GM18519 (cell line): Measurements from ENCODE around the gene RAD51B.
"Not testable (repeated sequence)": the region's sequence is repeated elsewhere in the genome, so short reads cannot be mapped to it uniquely, and the experiment has no call there.

ENCODE experiments used
- ATAC-seq: cut with Tn5 transposase; IDR thresholded peaks from one replicate; pipeline ENCODE4 v1.9.1; 2021; ENCODE audit warnings: mild to moderate bottlenecking, moderate library complexity; ENCODE audit not compliant: unreplicated experiment, low FRiP score

Gene RAD51B

DNA sequence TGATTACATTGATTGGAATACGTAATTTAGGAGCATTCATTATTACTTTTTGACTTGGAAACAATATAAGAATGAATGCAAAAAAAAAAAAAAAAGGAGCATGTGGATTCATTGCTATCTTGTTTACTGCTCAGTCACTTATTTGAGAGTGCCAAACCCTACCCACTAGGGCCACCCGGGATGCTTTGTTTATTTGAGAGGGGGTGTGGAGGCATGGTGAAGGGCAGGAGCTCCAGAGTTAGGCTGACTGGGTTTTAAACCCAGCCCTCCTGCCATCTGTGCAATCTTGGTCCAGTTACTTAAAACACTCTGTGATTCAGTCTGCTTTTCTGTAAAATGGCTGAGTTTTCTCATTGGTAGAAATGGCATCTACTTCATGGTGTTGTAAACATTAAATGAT lies 195.2 kb downstream of the RAD51B start:
- ATAC-seq = no peak

DNA sequence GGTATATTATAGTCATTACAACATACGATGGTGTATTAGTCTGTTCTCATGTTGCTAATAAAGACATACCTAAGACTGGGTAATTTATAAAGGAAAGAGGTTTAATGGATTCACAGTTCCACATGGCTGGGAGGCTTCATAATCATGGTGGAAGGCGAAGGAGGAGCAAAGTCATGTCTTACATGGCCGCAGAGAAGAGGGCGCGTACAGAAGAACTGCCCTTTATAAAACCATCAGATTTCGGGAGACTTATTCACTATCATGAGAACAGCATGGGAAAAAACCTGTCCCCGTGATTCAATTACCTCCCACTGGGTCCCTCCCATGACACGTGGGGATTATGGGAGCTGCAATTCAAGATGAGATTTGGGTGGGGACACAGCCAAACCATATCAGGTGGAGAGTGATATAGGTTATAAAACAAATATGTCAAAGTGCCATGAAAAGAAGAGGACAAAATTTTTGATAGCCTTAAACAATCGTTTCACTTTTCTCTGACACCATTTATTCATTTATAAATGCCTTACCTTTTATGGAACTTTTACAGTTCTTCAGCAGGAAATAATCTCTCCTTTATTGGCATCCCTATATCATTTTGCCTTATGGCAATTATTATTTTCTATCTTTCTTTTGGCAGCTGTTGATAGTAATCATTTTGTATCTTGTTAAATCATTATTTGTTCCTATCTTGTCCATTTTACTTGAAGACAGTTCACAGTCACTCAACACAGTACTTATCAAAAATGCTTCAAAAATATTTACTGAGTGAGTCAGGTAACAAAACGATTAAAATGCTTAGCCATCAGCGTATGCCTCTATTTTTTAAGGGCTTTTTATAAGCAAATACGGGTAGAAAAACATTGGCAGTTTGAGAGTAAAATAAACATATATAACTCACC lies 196.0 kb downstream of the RAD51B start:
- ATAC-seq = no peak

DNA sequence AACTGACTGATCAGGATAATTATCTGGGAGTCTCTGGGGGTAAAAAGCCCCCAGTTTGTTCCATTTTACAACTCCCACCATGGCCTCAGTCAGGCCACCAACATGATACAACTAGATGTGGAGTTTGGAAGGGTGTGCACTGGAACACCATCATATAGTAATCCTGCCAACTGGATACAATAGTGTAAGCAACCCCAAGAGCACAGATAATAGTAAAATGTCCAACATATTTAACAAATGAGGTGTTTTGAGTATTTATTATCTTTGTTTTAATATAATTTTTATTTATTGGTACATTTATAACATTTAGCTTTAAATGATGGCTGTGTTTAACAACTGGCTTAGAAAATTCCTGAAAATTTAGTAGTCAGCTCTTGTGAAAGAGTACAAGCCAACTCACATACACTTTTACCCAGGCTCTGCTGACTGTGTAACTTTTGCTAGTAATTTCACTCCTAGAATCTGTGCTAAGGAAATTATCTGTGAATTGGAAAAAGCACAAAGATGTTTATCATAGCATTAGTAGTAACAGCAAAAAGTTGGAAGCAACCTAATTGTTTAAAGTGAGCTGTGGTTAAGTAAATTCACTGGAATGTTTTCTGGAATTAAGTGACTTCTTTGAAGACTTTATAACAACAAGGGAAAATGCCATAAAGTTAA lies 196.8 kb downstream of the RAD51B start:
- ATAC-seq = no peak

DNA sequence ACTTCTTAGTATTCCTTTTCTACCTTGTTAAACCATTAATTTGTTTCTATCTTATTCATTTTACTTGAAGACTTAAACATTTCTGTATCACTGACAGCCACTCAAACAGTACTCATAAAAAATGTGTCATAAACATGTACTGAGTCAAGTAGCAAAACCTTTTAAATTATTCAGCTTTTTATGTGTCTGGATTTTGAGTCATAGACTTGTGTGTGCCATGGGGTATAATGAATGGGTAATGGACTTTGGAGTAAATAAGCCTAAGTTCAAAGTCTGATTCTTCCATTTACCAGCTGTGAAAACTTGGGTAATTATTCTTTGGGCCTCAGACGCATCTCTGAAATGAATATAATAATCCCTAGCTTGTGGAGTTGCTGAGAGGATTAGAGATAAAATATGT lies 199.0 kb downstream of the RAD51B start:
- ATAC-seq = no peak

DNA sequence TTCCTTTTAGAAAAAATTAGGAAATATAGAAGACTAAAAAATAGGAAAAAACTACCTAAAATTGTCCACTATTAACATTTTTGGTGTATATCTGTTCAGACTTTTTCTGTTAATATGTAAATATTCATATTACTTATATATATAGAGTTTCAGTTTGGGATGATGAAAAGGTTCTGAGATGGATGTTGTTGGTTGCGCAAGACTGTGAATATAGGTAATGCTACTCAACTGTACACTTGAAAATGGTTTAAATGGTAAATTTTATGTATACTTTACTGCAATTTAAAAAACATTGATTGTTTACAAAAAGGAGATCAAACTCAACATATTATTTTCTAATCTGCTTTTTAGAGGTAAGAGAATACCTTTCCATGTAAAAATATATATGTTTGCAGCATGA lies 200.9 kb downstream of the RAD51B start:
- no peak for ATAC-seq

DNA sequence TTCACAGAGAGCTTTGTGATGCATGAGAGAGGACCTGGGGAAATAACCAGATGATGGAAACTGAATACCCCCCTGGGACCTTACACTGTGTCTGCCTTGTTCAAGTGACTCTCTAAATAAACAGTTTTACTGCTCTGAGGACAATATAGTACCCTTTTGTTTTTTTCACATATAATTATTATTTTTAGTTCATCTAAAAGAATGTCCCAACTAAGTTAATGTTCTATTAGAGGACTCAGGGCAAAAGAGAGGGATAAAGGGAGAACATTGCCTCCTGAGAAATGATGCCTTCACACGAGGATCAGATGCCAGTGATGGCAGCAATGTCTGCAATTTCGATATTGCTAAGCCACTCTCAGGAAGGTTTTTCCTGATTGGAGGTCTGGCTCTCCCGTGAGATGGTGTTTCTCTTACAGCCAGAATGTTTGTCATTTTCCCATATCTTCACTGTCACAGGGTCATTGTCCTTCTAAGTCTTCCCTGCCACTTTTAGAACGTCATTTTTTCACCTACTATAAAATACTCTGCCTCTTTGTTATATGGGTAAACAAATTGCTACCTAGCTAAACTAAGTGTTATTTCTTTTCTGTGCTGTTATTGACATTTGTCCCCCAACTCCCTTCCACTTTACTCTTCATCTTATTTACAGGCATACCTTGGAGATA lies 201.6 kb downstream of the RAD51B start:
- ATAC-seq = no peak

DNA sequence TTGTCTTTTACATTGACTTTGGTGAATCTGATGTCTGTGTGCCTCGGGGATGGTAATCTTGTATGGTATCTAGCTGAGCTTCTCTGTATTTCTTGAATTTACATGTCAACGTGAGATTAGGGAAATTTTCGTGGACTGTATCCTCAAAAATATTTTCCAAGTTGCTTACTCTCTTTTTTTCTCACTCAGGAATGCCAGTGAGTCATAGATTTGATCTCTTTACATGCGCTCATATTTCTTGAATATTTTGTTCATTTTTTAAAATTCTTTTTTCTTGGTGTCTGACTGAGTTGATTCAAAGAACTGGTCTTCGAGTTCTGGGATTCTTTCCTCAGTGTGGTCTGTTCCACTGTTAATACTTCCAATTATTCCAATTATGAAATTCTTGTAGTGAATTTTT lies 207.7 kb downstream of the RAD51B start:
- no peak for ATAC-seq

DNA sequence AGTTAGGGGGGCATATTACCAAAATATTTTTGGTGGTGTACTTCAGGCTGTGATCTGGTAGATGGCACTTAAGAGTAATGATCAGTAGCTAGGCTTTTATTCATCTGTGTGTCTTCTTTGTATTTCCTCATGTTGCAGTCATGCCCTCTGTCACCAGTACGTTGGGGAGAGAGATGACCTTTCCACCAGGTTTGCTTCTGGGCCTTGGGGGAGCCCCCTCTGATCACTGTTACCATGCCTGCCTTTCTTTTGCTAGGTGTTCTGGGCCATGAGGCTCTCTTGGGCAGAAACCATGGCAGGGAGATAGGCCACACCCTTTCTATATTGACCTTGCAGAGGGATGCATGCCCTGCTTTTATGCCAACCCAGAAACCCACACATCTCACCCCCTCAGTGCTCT lies 208.5 kb downstream of the RAD51B start:
- no peak for ATAC-seq

DNA sequence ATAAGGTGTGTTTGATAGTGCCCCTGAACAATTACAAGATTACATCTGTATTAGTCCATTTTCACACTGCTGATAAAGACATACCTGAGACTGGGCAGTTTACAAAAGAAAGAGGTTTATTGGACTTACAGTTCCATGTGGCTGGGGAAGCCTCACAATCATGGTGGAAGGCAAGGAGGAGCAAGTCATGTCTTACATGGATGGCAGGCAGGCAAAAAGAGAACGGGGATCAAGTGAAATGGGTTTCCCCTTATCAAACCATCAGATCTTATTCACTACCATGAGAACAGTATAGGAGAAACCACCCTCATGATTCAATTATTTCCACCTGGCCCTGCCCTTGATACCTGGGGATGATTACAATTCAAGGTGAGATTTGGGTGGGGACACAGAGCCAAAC lies 211.4 kb downstream of the RAD51B start:
- ATAC-seq = not testable (repeated sequence)

DNA sequence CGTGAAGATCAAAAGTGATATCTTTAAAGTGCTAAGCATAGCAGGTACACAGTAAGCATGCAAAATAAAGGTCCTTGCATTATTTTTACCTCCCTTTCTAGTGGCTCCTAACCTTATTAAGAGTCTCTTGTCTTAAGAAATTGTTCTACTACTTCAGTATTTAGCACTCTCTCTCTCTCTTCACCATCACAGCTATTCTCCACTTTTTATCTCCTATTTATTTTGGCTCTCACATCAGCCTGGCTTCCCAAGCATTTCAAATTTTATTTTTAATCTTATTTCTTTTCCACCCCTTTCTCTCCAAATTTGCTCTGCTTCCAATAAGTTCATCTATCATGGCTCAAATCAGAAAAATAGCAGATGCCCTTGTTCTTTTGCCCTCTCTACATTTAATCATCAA lies 212.6 kb downstream of the RAD51B start:
- ATAC-seq = no peak

DNA sequence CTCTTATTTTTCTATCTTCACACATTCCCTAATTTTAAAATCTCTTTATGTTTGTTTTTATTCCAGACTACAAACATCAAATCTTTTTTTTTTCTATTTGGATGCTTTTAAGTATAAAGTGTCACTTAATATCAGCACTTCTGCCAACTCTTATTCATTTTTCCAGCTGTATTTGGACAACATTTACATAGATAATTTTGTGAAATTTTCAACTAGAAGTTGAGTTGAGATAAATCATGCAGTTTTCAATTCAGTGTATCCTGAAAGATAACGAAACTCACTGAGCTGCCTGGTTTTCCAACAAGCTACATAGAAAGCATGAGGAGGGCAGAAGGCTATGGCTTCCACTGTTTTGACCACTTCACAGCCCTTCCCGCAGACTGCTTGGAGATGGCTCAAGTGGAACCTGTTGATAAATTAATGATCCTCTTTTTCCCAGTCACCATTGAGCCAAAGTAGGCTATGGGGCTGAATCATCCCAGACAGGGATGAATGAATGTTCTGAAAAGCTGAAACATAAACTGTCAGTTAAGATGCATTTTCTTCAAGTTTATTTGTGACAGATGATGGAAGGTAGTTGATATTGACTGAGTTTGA lies 213.9 kb downstream of the RAD51B start:
- no peak for ATAC-seq

DNA sequence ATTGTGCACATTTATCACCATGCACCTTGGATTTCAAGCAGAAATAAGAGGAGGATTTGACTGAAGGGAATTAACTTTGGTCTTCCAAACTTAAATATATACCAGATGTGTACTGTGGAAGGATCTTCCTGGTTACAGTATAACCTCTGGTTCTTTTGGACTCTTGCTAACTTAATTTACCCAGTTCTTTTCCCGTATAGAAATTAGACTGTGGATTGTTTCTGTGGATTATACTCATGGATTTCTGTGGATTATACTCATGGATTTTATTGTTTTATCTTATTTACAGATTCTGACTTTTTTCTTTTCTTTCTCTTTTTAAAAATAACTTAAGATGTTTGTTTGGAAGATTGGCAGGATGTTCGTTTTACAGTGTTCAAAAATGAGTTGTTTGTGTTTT lies 215.3 kb downstream of the RAD51B start:
- ATAC-seq = no peak

DNA sequence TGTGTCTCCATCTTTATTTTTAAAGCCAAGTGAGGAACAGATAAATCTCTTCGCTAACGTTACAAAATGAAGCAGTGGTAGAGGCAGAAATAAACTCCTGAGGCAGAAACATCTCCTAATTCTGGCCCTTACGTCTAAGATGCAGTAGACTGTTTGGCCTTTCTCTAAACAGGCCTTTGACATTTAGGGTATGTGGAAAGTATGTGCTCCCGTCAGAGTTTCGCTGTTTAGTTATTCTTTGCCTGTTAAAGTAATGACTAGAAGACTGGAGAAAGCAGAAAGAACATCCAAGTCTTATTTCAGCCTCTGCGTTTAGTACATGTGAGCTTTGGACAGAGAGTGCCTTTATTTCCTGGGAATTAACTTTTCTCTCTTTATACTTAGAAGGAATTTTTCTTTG lies 216.6 kb downstream of the RAD51B start:
- ATAC-seq = no peak

DNA sequence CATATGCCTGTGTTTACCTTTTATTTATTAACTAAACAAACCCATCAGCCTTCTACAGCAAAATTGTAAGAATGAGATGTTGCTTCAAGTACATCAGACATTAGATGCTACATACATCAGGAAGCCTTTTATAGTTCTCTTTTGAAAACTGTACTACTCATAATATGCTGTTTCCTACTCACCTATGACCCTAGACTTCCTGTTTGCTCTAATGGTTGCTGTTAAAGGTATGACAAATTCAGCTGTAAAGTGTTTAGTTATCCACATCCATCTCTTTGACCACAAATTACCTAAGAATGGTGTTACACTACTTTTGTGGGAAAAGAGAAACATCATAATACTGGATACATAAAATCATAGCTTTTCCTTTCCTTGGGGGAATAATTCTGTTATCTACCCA lies 220.0 kb downstream of the RAD51B start:
- ATAC-seq = no peak

DNA sequence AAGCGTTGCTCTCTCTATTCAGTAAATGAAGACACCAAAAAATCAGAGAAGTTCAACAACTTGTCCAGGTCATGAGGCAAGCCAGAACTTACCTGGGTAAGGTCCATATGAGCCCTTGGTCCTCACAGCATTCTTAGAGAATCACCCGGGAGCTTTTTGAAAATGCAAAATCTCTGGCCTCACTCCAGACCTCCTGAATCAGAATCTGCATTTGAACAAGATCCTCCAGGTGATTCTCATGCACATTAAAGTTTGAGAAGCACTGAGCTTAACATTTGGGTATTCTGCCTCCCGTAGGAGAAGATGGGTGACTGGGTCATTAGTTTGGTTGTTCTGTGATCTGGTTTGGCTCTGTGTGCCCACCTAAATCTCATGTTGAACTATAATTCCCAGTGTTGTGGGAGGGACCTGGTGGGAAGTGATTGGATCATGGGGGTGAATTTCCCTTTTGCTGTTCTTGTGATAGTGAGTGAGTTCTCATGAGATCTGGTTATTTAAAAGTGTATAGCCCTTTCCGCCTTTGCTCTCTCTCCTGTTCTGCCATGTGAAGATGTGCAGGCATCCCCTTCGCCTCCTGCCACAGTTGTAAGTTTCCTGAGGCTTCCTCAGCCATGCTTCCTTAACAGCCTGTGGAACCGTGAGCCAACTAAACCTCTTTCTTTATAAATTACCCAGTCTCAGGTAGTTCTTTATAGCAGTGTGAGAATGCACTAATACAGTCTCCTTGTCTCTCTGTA lies 221.2 kb downstream of the RAD51B start:
- ATAC-seq = no peak

DNA sequence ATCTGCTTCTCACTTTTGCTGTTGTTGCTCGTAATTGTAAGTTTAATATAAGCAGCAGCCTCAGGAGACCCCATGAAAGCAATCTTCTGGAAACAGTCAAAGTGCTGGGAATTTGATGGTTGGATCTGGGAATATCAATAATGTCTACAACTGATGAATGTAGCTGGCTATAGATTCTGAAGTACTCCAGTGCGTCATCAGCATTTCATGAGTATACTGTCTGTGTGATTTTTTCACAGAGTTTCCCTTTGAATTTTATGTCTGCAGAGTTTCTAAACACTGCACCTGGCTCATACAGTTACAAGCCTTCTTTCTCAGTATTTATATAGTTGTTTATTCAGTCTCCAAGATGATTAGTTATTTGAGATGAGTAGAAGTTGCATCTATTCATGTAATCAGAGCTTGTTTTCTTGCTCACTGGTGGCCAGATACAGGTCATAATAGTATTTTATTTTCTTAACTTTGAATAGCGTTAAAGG lies 222.3 kb downstream of the RAD51B start:
- no peak for ATAC-seq

DNA sequence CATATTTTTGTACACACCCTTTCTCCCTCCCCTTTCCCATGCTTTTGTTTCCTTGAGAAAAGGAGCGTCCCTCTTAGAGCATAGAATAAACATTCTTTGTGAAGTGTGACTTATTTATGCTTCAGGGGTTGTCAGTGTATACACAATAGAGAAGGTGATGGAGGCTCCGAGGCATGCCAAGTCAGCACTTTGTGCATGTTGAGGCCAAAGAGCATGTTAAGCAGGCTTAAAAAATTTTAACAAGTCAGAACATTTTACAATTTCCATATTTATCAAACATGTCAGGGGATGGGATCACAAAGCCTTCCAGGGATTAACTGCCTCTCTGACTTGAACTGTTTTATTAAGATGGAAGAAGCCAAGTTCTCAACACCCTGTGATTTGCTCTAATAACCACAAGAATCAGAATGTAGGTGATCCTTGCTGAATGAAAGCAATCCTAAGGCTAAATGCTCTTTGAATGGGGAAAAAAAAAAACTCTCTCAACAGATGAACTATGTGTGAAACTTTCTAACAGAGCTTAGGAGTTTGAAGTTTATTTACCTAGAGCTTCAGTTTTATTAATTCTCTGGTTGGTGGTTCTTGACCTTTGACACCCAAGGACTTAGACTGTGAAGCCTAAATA lies 223.1 kb downstream of the RAD51B start:
- no peak for ATAC-seq

DNA sequence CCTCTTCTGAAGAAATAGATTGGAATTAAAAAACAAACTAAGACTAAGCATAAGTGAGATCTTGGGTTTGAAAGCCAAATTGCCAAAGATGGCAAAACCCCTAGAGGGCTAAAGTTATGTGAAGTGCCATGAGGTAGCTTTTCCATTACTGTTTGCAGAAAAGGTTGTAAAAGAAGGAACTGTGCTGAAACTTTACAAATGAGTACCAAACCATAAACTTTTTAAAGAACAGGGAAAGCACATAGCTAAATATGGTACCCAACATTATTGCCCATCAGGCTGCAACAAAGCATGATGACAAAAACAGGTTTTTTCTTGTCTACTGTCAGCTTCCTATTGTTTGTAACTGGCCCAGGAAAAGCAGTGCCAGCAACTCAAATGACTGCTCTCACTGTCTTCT lies 224.2 kb downstream of the RAD51B start:
- ATAC-seq = no peak

DNA sequence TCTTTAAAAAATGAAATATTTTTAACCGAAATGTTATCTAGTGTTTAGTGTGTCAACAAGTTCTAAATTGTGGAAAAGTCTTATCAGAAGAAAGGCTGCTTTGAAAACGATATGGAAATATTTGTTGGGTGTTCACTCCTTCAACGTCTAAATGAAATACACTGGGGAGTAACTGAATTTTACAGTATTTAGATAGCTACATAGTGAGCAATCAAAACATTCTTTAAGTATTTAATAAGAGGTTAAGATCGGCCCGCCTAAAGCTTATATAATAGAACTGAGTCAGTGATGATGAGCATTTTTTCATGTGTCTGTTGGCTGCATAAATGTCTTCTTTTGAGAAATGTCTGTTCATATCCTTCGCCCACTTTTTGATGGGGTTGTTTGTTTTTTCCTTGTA lies 228.3 kb downstream of the RAD51B start:
- ATAC-seq = no peak

DNA sequence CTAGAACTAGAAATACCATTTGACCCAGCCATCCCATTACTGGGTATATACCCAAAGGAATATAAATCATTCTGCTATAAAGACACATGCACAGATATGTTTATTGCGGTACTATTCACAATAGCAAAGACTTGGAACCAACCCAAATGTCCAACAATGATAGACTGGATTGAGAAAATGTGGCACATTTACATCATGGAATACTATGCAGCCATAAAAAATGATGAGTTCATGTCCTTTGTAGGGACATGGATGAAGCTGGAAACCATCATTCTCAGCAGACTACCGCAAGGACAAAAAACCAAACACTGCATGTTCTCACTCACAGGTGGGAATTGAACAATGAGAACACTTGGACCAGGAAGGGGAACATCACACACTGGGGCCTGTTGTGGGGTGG lies 229.2 kb downstream of the RAD51B start:
- not testable (repeated sequence) for ATAC-seq
